Esophagus (tissue), 2 donors: Measurements from ENCODE around the gene PNP. TPM values are rescaled to one million over a fixed set of nuclear protein-coding genes. Genes with fewer than 3 reads are reported as not detected.

Experiments used
- H3K27ac ChIP-seq, 2 donors: one replicate each; pipeline ENCODE4 v1.5.1; 2013; ENCODE audit warnings: low read depth in 2 of 2, mild to moderate bottlenecking in 2 of 2, inconsistent platforms in 1 of 2, low read length in 1 of 2, moderate library complexity in 1 of 2
- H3K27me3 ChIP-seq, 2 donors: one replicate each; pipeline ENCODE4 v1.6.1; 2013; ENCODE audit warnings: low read length in 2 of 2, control low read depth in 1 of 2, mild to moderate bottlenecking in 1 of 2; ENCODE audit not compliant: insufficient read depth in 2 of 2, control insufficient read depth in 1 of 2
- H3K36me3 ChIP-seq, 2 donors: one replicate each; pipeline ENCODE4 v1.6.1; 2013; ENCODE audit warnings: low read length in 1 of 2; ENCODE audit not compliant: control insufficient read depth in 2 of 2, insufficient read depth in 2 of 2
- H3K4me1 ChIP-seq, 2 donors: one replicate each; pipeline ENCODE4 v1.6.1; 2013; ENCODE audit warnings: low read length in 1 of 2; ENCODE audit not compliant: control insufficient read depth in 2 of 2, insufficient read depth in 2 of 2
- H3K4me3 ChIP-seq, 2 donors: one replicate each; pipeline ENCODE4 v1.5.1; 2013; ENCODE audit warnings: low read length in 2 of 2, mild to moderate bottlenecking in 2 of 2, low read depth in 1 of 2, moderate library complexity in 1 of 2
- H3K9me3 ChIP-seq, 2 donors: one replicate each; pipeline ENCODE4 v1.6.1; 2013; ENCODE audit warnings: mild to moderate bottlenecking in 2 of 2, low read depth in 1 of 2, low read length in 1 of 2, moderate library complexity in 1 of 2; ENCODE audit not compliant: control insufficient read depth in 2 of 2, insufficient read depth in 1 of 2
- WGBS, 2 donors: extraction: QIAGEN DNeasy Blood & Tissue Kit; methylation state at CpG; one replicate each; pipeline ENCODE4 v1.1.7; 2013; 5-methylcytosine and 5-hydroxymethylcytosine counted together
- polyA plus RNA-seq, 2 donors: library from polyadenylated mRNA; stranded (reverse); fragments of 200-250 nt; gene quantifications; one replicate each; pipeline ENCODE4 v1.2.3, GENCODE V29; 2013
- donor health status: healthy with polysubstance abuse.
- donor health status: Bipolar disorder and iron deficiency.

Gene PNP
- polyA plus RNA-seq, 2 donors: 40.6 to 121 TPM

GRCh38 chr14:20468764-20469241, 403 bp upstream of the PNP start:
- H3K36me3 ChIP-seq: peaks cover 0 to 4% of the 10 kb centered on the region in 2 donors
- 25 to 26% methylated on average over 16 of the region's 16 CpGs for WGBS, 2 donors
- H3K4me1 ChIP-seq: no peaks in the 10 kb centered on the region
- H3K9me3 ChIP-seq: no peaks in the 10 kb centered on the region
- H3K4me3 ChIP-seq: peak overlapping the region; percentile 82 to 88
- peak overlapping the region; percentile 93 to 98 for H3K27ac ChIP-seq
- H3K27me3 ChIP-seq: no peaks in the 10 kb centered on the region

- Histone ChIP-seq H3K4me3 (peak overlapping the region; percentile 82 to 88), H3K4me1 (no peaks in the 10 kb centered on the region), H3K27ac (peak overlapping the region; percentile 93 to 98), H3K36me3 (peaks cover 4 to 5% of the 10 kb centered on the region in 2 donors), H3K9me3 (no peaks in the 10 kb centered on the region), H3K27me3 (no peaks in the 10 kb centered on the region)
- WGBS, 2 donors: 1 to 2% methylated on average over 12 of the region's 12 CpGs
Observed at GRCh38 chr14:20469890-20470602, 840 bp downstream of the PNP start.

- Histone ChIP-seq H3K9me3 (no peaks in the 10 kb centered on the region), H3K36me3 (peaks cover 4 to 7% of the 10 kb centered on the region in 2 donors), H3K27me3 (no peaks in the 10 kb centered on the region), H3K27ac (peak overlapping the region; percentile 93 to 98), H3K4me1 (no peaks in the 10 kb centered on the region), H3K4me3 (peak overlapping the region; percentile 82 to 88)
- WGBS, 2 donors: 1 to 2% methylated on average over 2 of the region's 2 CpGs
Observed at GRCh38 chr14:20470603-20470901, 1.3 kb downstream of the PNP start.

DNA sequence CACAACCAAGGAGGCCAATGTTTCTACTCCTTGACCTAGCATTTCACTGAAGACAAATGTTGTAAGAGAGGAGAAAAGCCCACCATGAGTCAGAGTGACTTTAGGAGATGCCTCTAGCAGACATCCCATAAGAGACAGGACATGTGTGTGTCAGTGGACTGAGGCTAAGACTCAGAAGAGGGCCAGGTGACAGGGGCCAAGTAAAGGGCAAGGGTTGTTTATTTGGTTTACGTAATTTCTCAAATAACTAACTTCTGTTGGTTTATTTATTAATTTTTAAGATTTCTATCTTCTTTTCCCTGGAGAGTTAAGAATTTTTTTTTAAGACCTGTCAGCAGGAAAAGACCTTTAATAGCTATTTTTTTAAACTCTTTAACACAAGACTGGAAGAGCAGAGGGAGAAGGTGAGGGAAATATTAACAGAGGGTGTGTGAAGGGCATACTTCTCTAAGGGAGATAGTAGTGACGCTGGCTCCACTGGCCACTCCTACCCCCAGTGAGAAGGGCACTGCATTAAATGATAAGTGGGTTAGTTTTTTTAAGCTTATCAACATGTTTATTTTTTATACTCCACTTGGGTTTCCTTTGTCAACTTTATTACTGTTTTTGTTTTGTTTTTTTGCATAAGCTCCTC, 3.4 kb downstream of the PNP start:
- Histone ChIP-seq H3K4me1 (no peaks in the 10 kb centered on the region), H3K36me3 (peaks cover 13 to 23% of the 10 kb centered on the region in 2 donors), H3K27ac (no peak overlapping the region), H3K4me3 (no peak overlapping the region), H3K9me3 (no peaks in the 10 kb centered on the region), H3K27me3 (no peaks in the 10 kb centered on the region)
- WGBS, 2 donors: 75 to 92% methylated on average over 2 of the region's 2 CpGs

DNA sequence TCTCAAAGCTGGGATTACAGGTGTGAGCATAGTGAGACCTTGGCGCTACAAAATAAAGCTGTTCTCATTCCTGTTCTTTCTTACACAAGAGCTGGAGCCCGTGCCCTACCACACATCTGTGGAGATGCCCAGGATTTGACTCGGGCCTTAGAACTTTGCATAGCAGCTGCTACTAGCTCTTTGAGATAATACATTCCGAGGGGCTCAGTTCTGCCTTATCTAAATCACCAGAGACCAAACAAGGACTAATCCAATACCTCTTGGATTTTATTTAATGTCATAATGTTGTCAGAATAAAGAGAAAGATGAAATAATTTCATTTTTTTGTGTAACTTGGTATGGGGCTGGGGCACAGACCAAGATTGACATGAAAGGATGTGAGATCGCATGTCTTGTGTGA, 7.6 kb downstream of the PNP start:
- H3K36me3 ChIP-seq: peaks cover 13 to 24% of the 10 kb centered on the region in 2 donors
- no peaks in the 10 kb centered on the region for H3K9me3 ChIP-seq
- WGBS, 2 donors: 80 to 85% methylated on average over 5 of the region's 5 CpGs
- H3K4me3 ChIP-seq: no peak overlapping the region
- H3K27ac ChIP-seq: peak overlapping the region in 1 of 2 donors; percentile 9
- H3K27me3 ChIP-seq: no peaks in the 10 kb centered on the region
- no peaks in the 10 kb centered on the region for H3K4me1 ChIP-seq

- 55 to 63% methylated on average over 1 of the region's 1 CpG for WGBS, 2 donors
- Histone ChIP-seq H3K36me3 (peaks cover 11 to 24% of the 10 kb centered on the region in 2 donors), H3K9me3 (no peaks in the 10 kb centered on the region), H3K27ac (peak overlapping the region; percentile 28 to 61), H3K4me3 (no peak overlapping the region), H3K4me1 (no peaks in the 10 kb centered on the region), H3K27me3 (no peaks in the 10 kb centered on the region)
Observed at GRCh38 chr14:20477211-20477876, 8.1 kb downstream of the PNP start.

DNA sequence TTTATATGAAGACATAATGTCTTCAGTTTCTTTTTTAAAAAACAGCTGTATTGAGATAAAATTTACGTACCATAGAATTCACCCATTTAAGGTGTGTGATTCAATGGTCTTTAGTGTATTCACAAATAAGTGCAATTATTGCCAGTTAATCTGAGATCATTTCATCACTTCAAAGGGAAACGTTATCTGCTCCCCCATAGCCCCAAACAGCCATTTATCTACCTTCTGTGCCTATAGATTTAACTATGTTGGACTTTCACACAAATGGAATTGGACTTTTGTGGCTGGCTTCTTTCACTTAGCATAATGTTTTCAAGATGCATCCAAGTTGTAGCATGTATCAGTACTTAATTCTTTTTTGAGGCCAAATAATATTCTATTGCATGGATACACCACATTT, 9.7 kb downstream of the PNP start:
- Histone ChIP-seq H3K36me3 (peaks cover 9 to 24% of the 10 kb centered on the region in 2 donors), H3K27me3 (no peaks in the 10 kb centered on the region)
- 88 to 94% methylated on average over 2 of the region's 2 CpGs for WGBS, 2 donors

GRCh38 chr14:20482382-20482781, 13.2 kb downstream of the PNP start:
- no peaks in the 10 kb centered on the region for H3K27me3 ChIP-seq
- whole genome bisulfite sequencing, 2 donors: 89 to 90% methylated on average over 5 of the region's 5 CpGs

More for the DNA sequence above, 9.7 kb downstream of the PNP start:
- Histone ChIP-seq H3K4me1 (no peaks in the 10 kb centered on the region), H3K27ac (no peak overlapping the region), H3K9me3 (no peaks in the 10 kb centered on the region), H3K4me3 (no peak overlapping the region)

GRCh38 chr14:20485900-20486299, 16.7 kb downstream of the PNP start:
- 55 to 60% methylated on average over 7 of the region's 7 CpGs for WGBS, 2 donors
- Histone ChIP-seq H3K4me3 (no peak overlapping the region), H3K4me1 (peaks cover 0 to 6% of the 10 kb centered on the region in 2 donors), H3K9me3 (no peaks in the 10 kb centered on the region), H3K36me3 (no peaks in the 10 kb centered on the region), H3K27me3 (no peaks in the 10 kb centered on the region), H3K27ac (no peak overlapping the region)

More at GRCh38 chr14:20482382-20482781, 13.2 kb downstream of the PNP start:
- Histone ChIP-seq H3K9me3 (no peaks in the 10 kb centered on the region), H3K27ac (no peak overlapping the region), H3K4me1 (no peaks in the 10 kb centered on the region), H3K36me3 (peaks cover 0 to 4% of the 10 kb centered on the region in 2 donors), H3K4me3 (no peak overlapping the region)
